IMR-90 (cell line): ENCODE data around the gene HAUS7. TPM values are rescaled to one million over a fixed set of nuclear protein-coding genes. Genes with fewer than 3 reads are reported as not detected.

Experiments
- ATAC-seq: fragments of 200-7000 bp; cut with Tn5 transposase; 2 replicates; pipeline ENCODE4 v1.9.1; 2020; ENCODE audit warnings: low read depth, mild to moderate bottlenecking, moderate library complexity
- BruUV-seq: library from RNA; stranded (reverse); fragments of 400-500 nt; replicated peaks from 2 replicates; lab custom pipeline; 2021; lab: Mats Ljungman, UMichigan
- CTCF ChIA-PET: fragments of 300-600 bp; formaldehyde crosslinking; extraction: SDS; loops from one replicate; lab custom pipeline; 2021; ENCODE audit warnings: antibody characterized with exemption; lab: Yijun Ruan, JAX
- POLR2A ChIA-PET: fragments of 300-600 bp; sonication (Branson Sonifier 250); formaldehyde crosslinking; loops from one replicate; lab custom pipeline; 2022; ENCODE audit warnings: antibody characterized with exemption; ENCODE audit not compliant: unreplicated experiment; lab: Charles Lee
- DNase-seq: peaks from one replicate; pipeline ENCODE4 v3.0.0; 2013
- H2AFZ ChIP-seq: replicated peaks from 2 replicates; pipeline ENCODE3; 2013; ENCODE audit warnings: low read length, mild to moderate bottlenecking; ENCODE audit not compliant: poor library complexity
- H2AK5ac ChIP-seq: 2 replicates; pipeline ENCODE4 v1.6.1; 2013; ENCODE audit warnings: low read depth, low read length, inconsistent platforms
- H2AK9ac ChIP-seq: replicated peaks from 2 replicates; pipeline ENCODE3; 2013; ENCODE audit warnings: mild to moderate bottlenecking, low read depth, low read length, moderate library complexity; ENCODE audit not compliant: poor library complexity
- H2BK120ac ChIP-seq: 2 replicates; pipeline ENCODE4 v1.6.1; 2013; ENCODE audit warnings: low read depth, low read length, inconsistent platforms
- H2BK15ac ChIP-seq: 3 replicates; pipeline ENCODE4 v1.6.1; 2013; ENCODE audit warnings: low read depth, low read length, inconsistent platforms
- H2BK20ac ChIP-seq: 2 replicates; pipeline ENCODE4 v1.6.1; 2013; ENCODE audit warnings: low read depth, mild to moderate bottlenecking, inconsistent platforms, low read length, moderate library complexity
- H2BK5ac ChIP-seq: 2 replicates; pipeline ENCODE4 v1.6.1; 2013; ENCODE audit warnings: mild to moderate bottlenecking, low read depth, low read length, inconsistent platforms; ENCODE audit not compliant: poor library complexity, severe bottlenecking
- H3K14ac ChIP-seq: replicated peaks from 2 replicates; pipeline ENCODE4 v1.6.1; 2013; ENCODE audit warnings: low read depth, low read length, inconsistent platforms
- H3K18ac ChIP-seq: 2 replicates; pipeline ENCODE4 v1.6.1; 2013; ENCODE audit warnings: low read depth, low read length, control low read depth
- H3K23ac ChIP-seq: 2 replicates; pipeline ENCODE4 v1.6.1; 2013; ENCODE audit warnings: low read depth, low read length, inconsistent platforms
- H3K27ac ChIP-seq: 2 replicates; pipeline ENCODE4 v1.5.1; 2013; ENCODE audit warnings: mild to moderate bottlenecking, control low read depth, low read length; ENCODE audit not compliant: insufficient read depth
- H3K27me3 ChIP-seq: 2 replicates; pipeline ENCODE4 v1.6.1; 2013; ENCODE audit warnings: low read length; ENCODE audit not compliant: control insufficient read depth, insufficient read depth
- H3K36me3 ChIP-seq: 2 replicates; pipeline ENCODE4 v1.6.1; 2013; ENCODE audit warnings: low read length, mixed read lengths; ENCODE audit not compliant: control insufficient read depth, insufficient read depth
- H3K4ac ChIP-seq: 2 replicates; pipeline ENCODE4 v1.6.1; 2013; ENCODE audit warnings: low read depth, low read length, inconsistent platforms
- H3K4me1 ChIP-seq: 2 replicates; pipeline ENCODE4 v1.6.1; 2013; ENCODE audit warnings: low read length, mixed read lengths; ENCODE audit not compliant: control insufficient read depth, insufficient read depth
- H3K4me2 ChIP-seq: 2 replicates; pipeline ENCODE4 v1.6.1; 2013; ENCODE audit warnings: low read depth, mild to moderate bottlenecking, control low read depth, low read length, moderate library complexity
- H3K4me3 ChIP-seq: 2 replicates; pipeline ENCODE4 v1.5.1; 2013; ENCODE audit warnings: low read depth, mild to moderate bottlenecking, control low read depth, low read length, moderate library complexity; ENCODE audit not compliant: insufficient read depth
- H3K56ac ChIP-seq: 2 replicates; pipeline ENCODE4 v1.6.1; 2013; ENCODE audit warnings: low read length, inconsistent platforms; ENCODE audit not compliant: insufficient read depth; ENCODE audit errors: extremely low read depth
- H3K79me1 ChIP-seq, 2 experiments: 2 replicates each; pipeline ENCODE4 v1.6.1; 2013; ENCODE audit warnings: low read length in 2 of 2, inconsistent platforms in 1 of 2, low read depth in 1 of 2
- H3K9ac ChIP-seq: 2 replicates; pipeline ENCODE4 v1.6.1; 2013; ENCODE audit warnings: low read depth, low read length, control low read depth
- H3K9me1 ChIP-seq: 2 replicates; pipeline ENCODE4 v1.6.1; 2013; ENCODE audit warnings: low read length, inconsistent platforms; ENCODE audit not compliant: insufficient read depth
- H3K9me3 ChIP-seq: 2 replicates; pipeline ENCODE4 v1.6.1; 2013; ENCODE audit warnings: low read length; ENCODE audit not compliant: control insufficient read depth, insufficient read depth
- H4K20me1 ChIP-seq: 2 replicates; pipeline ENCODE4 v1.6.1; 2013; ENCODE audit warnings: low read length, inconsistent platforms; ENCODE audit not compliant: insufficient read depth
- H4K5ac ChIP-seq: 2 replicates; pipeline ENCODE4 v1.6.1; 2013; ENCODE audit warnings: mild to moderate bottlenecking, low read depth, low read length, control low read depth
- H4K8ac ChIP-seq, 2 experiments: 2 replicates each; pipeline ENCODE4 v1.6.1; 2013; ENCODE audit warnings: low read depth in 2 of 2, low read length in 2 of 2, control low read depth in 1 of 2, inconsistent platforms in 1 of 2
- H4K91ac ChIP-seq: 2 replicates; pipeline ENCODE4 v1.6.1; 2013; ENCODE audit warnings: low read depth, low read length, inconsistent platforms; ENCODE audit not compliant: insufficient read depth
- MXI1 ChIP-seq: IDR thresholded peaks from 2 replicates; pipeline ENCODE4 v1.6.1; 2012; ENCODE audit warnings: low read depth, mild to moderate bottlenecking, low read length, moderate library complexity, borderline replicate concordance
- RAD21 ChIP-seq: IDR thresholded peaks from 2 replicates; pipeline ENCODE4 v1.6.1; 2012; ENCODE audit warnings: low read length, improper control_type of control experiment
- SMC3 ChIP-seq: fragments of 150-350 bp; IDR thresholded peaks from 2 replicates; pipeline ENCODE4 v1.6.1; 2016; ENCODE audit warnings: low read depth, mild to moderate bottlenecking, antibody characterized with exemption, low read length, moderate library complexity
- whole genome bisulfite sequencing, 2 experiments: methylation state at CpG; one replicate each; pipeline versions ENCODE4 v1.1.5 to v1.1.7; 2013; ENCODE audit warnings: missing lambda C conversion rate in 2 of 2; ENCODE audit not compliant: insufficient read length in 1 of 2; ENCODE audit errors: extremely low coverage in 2 of 2; 5-methylcytosine and 5-hydroxymethylcytosine counted together
- dilution Hi-C: fragments of 300-500 bp; cut with HindIII; formaldehyde crosslinking; loops from one replicate; pipeline ENCODE4 v1.14.3; 2018; ENCODE audit warnings: low sequenced_read_pairs; ENCODE audit not compliant: unreplicated experiment
- in situ Hi-C: fragments of 300-500 bp; cut with MboI; formaldehyde crosslinking; loops from 3 replicates; pipeline ENCODE4 v1.14.3; 2019; ENCODE audit warnings: low sequenced_read_pairs, inconsistent platforms, mixed read lengths
- intact Hi-C: fragments of 100-400 bp; cut with micrococcal nuclease; formaldehyde crosslinking; loops from 2 replicates; pipeline ENCODE4 v1.10.0; 2022
- polyA plus RNA-seq, 3 experiments: library from polyadenylated mRNA; depleted of rRNA; stranded (reverse); fragments of >200 nt; gene quantifications; 2 replicates each; pipeline ENCODE4 v1.2.3, GENCODE V29; 2012; ENCODE audit warnings: low replicate concordance in 1 of 3
- total RNA-seq: library from RNA; depleted of rRNA; stranded (reverse); fragments of >200 nt; gene quantifications from 2 replicates; pipeline ENCODE4 v1.2.3, GENCODE V29; 2012
- TF ChIP-seq, protein P1 (sequence below): conservative IDR thresholded peaks from 2 replicates; pipeline ENCODE4 v1.5.1; 2012; ENCODE audit warnings: mild to moderate bottlenecking, low read depth, low read length, improper control_type of control experiment
- TF ChIP-seq, protein P2 (sequence below): fragments of 150-350 bp; IDR thresholded peaks from 2 replicates; pipeline ENCODE4 v1.6.1; 2017; ENCODE audit warnings: mild to moderate bottlenecking, antibody characterized with exemption, low read length, low read depth
- TF ChIP-seq, protein P3 (sequence below): fragments of 150-350 bp; IDR thresholded peaks from 2 replicates; pipeline ENCODE4 v1.6.1; 2016; ENCODE audit warnings: low read depth, mild to moderate bottlenecking, low read length, moderate library complexity, borderline replicate concordance

HAUS7 gene
- total and polyA plus RNA-seq, 2 of the 4 experiments (the other 2 are of a cell fraction) = 10.8 to 25.9 TPM

DNA sequence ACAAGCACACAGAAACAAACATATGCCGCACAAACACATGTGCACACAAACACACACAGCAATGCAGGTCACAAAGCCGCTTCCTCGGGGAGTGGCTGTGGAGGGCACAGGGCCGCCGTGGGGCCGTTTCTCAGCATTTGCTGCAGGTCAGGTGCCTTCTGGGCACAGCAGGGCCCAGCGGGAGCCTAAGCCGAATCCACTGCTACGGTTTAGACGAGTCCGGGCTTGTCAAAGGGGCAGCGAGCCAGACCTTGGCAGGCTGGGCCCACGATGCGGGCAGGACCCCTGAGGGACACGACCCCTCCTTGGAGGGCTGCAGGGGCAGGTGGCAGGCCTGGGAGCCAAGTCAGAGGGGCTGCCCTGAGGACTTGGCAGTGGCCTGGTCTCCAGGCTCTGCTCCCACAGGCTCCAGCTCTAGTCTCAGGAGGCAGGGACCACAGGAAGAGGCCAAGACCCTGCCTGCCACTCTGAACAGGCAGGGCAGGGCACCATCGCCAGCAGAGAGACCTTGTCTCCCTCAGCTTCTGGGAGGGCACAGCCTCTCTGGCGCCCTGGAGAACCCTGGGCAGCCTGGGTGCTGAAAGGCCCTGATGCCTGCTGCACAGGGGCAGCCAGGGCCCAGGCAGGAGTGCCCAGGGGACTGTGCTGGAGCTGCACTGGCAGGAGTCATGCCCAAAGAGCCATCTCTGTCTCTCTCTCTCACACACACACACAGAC is 41.6 kb upstream of the HAUS7 start:
- Histone ChIP-seq H2BK20ac (no peak overlapping the region), H3K23ac (no peak overlapping the region), H3K27ac (no peak overlapping the region), H4K5ac (no peak overlapping the region), H3K27me3 (peaks cover 13% of the 10 kb centered on the region), H4K8ac (no peak overlapping the region), H2AK9ac (peak overlapping the region; percentile 28), H2BK120ac (no peak overlapping the region), H4K20me1 (no peaks in the 10 kb centered on the region), H2AFZ (peak overlapping the region; percentile 56), H2BK5ac (peak overlapping the region; percentile 48), H3K36me3 (no peaks in the 10 kb centered on the region), H3K9me3 (no peaks in the 10 kb centered on the region), H2BK15ac (no peak overlapping the region), H3K4me3 (no peak overlapping the region), H3K9me1 (no peaks in the 10 kb centered on the region; the same call in 1 of the 2 replicates), H3K4me1 (no peaks in the 10 kb centered on the region), H3K18ac (no peak overlapping the region), H3K14ac (no peak overlapping the region), H3K56ac (no peak overlapping the region), H2AK5ac (no peak overlapping the region), H3K4me2 (no peak overlapping the region), H3K4ac (no peak overlapping the region), H4K91ac (no peak overlapping the region), H3K9ac (no peak overlapping the region), H3K79me1 (no peaks in the 10 kb centered on the region)
- BruUV-seq = no TSS peak
- dilution Hi-C loops = no loop called here
- ATAC-seq (no peak), DNase-seq (no peak)
- WGBS, 2 experiments = 70% methylated on average over 13 of the region's 17 CpGs; no CpG with 5 or more reads in 1 of the 2 experiments
- ChIA-PET CTCF (no interaction called here), POLR2A (no interaction called here)
- TF ChIP-seq SMC3 (no peak), RAD21 (no peak), MXI1 (no peak)
- TF ChIP-seq, protein P1, sequence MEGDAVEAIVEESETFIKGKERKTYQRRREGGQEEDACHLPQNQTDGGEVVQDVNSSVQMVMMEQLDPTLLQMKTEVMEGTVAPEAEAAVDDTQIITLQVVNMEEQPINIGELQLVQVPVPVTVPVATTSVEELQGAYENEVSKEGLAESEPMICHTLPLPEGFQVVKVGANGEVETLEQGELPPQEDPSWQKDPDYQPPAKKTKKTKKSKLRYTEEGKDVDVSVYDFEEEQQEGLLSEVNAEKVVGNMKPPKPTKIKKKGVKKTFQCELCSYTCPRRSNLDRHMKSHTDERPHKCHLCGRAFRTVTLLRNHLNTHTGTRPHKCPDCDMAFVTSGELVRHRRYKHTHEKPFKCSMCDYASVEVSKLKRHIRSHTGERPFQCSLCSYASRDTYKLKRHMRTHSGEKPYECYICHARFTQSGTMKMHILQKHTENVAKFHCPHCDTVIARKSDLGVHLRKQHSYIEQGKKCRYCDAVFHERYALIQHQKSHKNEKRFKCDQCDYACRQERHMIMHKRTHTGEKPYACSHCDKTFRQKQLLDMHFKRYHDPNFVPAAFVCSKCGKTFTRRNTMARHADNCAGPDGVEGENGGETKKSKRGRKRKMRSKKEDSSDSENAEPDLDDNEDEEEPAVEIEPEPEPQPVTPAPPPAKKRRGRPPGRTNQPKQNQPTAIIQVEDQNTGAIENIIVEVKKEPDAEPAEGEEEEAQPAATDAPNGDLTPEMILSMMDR = no peak
- TF ChIP-seq, protein P2, sequence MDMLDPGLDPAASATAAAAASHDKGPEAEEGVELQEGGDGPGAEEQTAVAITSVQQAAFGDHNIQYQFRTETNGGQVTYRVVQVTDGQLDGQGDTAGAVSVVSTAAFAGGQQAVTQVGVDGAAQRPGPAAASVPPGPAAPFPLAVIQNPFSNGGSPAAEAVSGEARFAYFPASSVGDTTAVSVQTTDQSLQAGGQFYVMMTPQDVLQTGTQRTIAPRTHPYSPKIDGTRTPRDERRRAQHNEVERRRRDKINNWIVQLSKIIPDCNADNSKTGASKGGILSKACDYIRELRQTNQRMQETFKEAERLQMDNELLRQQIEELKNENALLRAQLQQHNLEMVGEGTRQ = no peak
- TF ChIP-seq, protein P3, sequence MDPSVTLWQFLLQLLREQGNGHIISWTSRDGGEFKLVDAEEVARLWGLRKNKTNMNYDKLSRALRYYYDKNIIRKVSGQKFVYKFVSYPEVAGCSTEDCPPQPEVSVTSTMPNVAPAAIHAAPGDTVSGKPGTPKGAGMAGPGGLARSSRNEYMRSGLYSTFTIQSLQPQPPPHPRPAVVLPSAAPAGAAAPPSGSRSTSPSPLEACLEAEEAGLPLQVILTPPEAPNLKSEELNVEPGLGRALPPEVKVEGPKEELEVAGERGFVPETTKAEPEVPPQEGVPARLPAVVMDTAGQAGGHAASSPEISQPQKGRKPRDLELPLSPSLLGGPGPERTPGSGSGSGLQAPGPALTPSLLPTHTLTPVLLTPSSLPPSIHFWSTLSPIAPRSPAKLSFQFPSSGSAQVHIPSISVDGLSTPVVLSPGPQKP = no peak
- intact Hi-C loops = no loop called here
- in situ Hi-C loops = no loop called here
